Daoy (cell line): ENCODE results near the gene ZNRF1. TPM values are rescaled to one million over a fixed set of nuclear protein-coding genes. Genes with fewer than 3 reads are reported as not detected.
"Not testable (repeated sequence)": the region's sequence is repeated elsewhere in the genome, so short reads cannot be mapped to it uniquely, and the experiment has no call there.

Source experiments
- DNase-seq: peaks from one replicate; pipeline ENCODE4 v3.0.0-alpha.2; 2015; ENCODE audit warnings: low read depth
- total RNA-seq: library from RNA; depleted of rRNA; stranded (reverse); fragments of >200 nt; shearing (Covaris generic); gene quantifications from 2 replicates; pipeline ENCODE4 v1.2.3, GENCODE V29; 2014

ZNRF1 gene
- total RNA-seq, 1 experiment from 2014 or later: 21.9 TPM

- no peak for DNase-seq
These were observed 114.1 kb downstream of the ZNRF1 start for GRCh38 chr16:75112734-75113491.

GRCh38 chr16:75113541-75114121, 114.8 kb downstream of the ZNRF1 start:
- no peak for DNase-seq

GRCh38 chr16:75114179-75114945, 115.5 kb downstream of the ZNRF1 start:
- peak; percentile 35 for DNase-seq

- no peak for DNase-seq
These were observed 116.4 kb downstream of the ZNRF1 start for GRCh38 chr16:75114946-75115825.

- DNase-seq: peak; percentile 35
These were observed 117.5 kb downstream of the ZNRF1 start, which contains the start of gene LDHD for GRCh38 chr16:75116081-75116910. Gene LDHD (minus strand): TSS chr16:75116780. CDS start chr16:75116720, 60 bp downstream.

- no peak for DNase-seq
These were observed 118.1 kb downstream of the ZNRF1 start for GRCh38 chr16:75116911-75117245.

GRCh38 chr16:75118943-75119539, 120.2 kb downstream of the ZNRF1 start:
- DNase-seq: no peak

- DNase-seq: no peak
These were observed 121.4 kb downstream of the ZNRF1 start for GRCh38 chr16:75120253-75120652.

GRCh38 chr16:75121949-75122568, 123.2 kb downstream of the ZNRF1 start:
- no peak for DNase-seq

GRCh38 chr16:75122609-75123008, 123.8 kb downstream of the ZNRF1 start:
- DNase-seq: no peak

- no peak for DNase-seq
These were observed 129.0 kb downstream of the ZNRF1 start for GRCh38 chr16:75127713-75128415.

GRCh38 chr16:75129421-75130149, 130.8 kb downstream of the ZNRF1 start:
- not testable (repeated sequence) for DNase-seq

- no peak for DNase-seq
These were observed 131.4 kb downstream of the ZNRF1 start for GRCh38 chr16:75130150-75130771.

- no peak for DNase-seq
These were observed 132.3 kb downstream of the ZNRF1 start for GRCh38 chr16:75131081-75131480.

GRCh38 chr16:75138233-75138632, 139.4 kb downstream of the ZNRF1 start:
- no peak for DNase-seq

GRCh38 chr16:75138636-75139035, 139.8 kb downstream of the ZNRF1 start:
- DNase-seq: peak; percentile 76

GRCh38 chr16:75139498-75139897, 140.7 kb downstream of the ZNRF1 start:
- DNase-seq: no peak

- no peak for DNase-seq
These were observed 145.1 kb downstream of the ZNRF1 start for GRCh38 chr16:75143941-75144340.
